Measurements from ENCODE around the gene ASH1L.
"Not testable (repeated sequence)": the region's sequence is repeated elsewhere in the genome, so short reads cannot be mapped to it uniquely, and the experiment has no call there.

The ASH1L gene

GRCh38 chr1:155493595-155493994 lies 69.0 kb downstream of the ASH1L start:
- not testable (repeated sequence) for DNase-seq

GRCh38 chr1:155488419-155488818 lies 74.2 kb downstream of the ASH1L start:
- DNase-seq, result not testable (repeated sequence)

GRCh38 chr1:155487541-155487940 lies 75.1 kb downstream of the ASH1L start:
- no peak for DNase-seq

GRCh38 chr1:155486952-155487351 lies 75.7 kb downstream of the ASH1L start:
- DNase-seq, result not testable (repeated sequence)

- no peak for DNase-seq
Measured at GRCh38 chr1:155485945-155486344, 76.7 kb downstream of the ASH1L start.

GRCh38 chr1:155485222-155485621 lies 77.4 kb downstream of the ASH1L start:
- DNase-seq, result no peak

GRCh38 chr1:155481741-155482241 lies 80.8 kb downstream of the ASH1L start:
- DNase-seq, result no peak

- DNase-seq, result no peak
Measured at GRCh38 chr1:155479205-155479604, 83.4 kb downstream of the ASH1L start.

GRCh38 chr1:155478270-155478852 lies 84.2 kb downstream of the ASH1L start:
- no peak for DNase-seq

GRCh38 chr1:155474146-155474545 lies 88.5 kb downstream of the ASH1L start:
- no peak for DNase-seq

- DNase-seq, result no peak
Measured at GRCh38 chr1:155473151-155473821, 89.3 kb downstream of the ASH1L start.

GRCh38 chr1:155472491-155473083 lies 90.0 kb downstream of the ASH1L start:
- DNase-seq, result no peak

- DNase-seq, result no peak
Measured at GRCh38 chr1:155471891-155472290, 90.7 kb downstream of the ASH1L start.

- no peak for DNase-seq
Measured at GRCh38 chr1:155471026-155471425, 91.6 kb downstream of the ASH1L start.

- DNase-seq, result no peak
Measured at GRCh38 chr1:155466996-155467395, 95.6 kb downstream of the ASH1L start.

- DNase-seq, result no peak
Measured at GRCh38 chr1:155466617-155466972, 96.0 kb downstream of the ASH1L start.

GRCh38 chr1:155463865-155464650 lies 98.5 kb downstream of the ASH1L start:
- no peak for DNase-seq

- DNase-seq, result no peak
Measured at GRCh38 chr1:155458111-155458510, 104.5 kb downstream of the ASH1L start.

GRCh38 chr1:155457266-155457665 lies 105.3 kb downstream of the ASH1L start:
- DNase-seq, result no peak

- no peak for DNase-seq
Measured at GRCh38 chr1:155455588-155456195, 106.9 kb downstream of the ASH1L start.

GRCh38 chr1:155454096-155454495 lies 108.5 kb downstream of the ASH1L start:
- no peak for DNase-seq

- no peak for DNase-seq
Measured at GRCh38 chr1:155453141-155453540, 109.5 kb downstream of the ASH1L start.

- DNase-seq, result no peak
Measured at GRCh38 chr1:155451199-155451598, 111.4 kb downstream of the ASH1L start.

Measured in retina (tissue), 1 donor.